GM18870 (cell line): Measurements from ENCODE around the gene ZNF567.

Source experiments
- ATAC-seq: cut with Tn5 transposase; IDR thresholded peaks from one replicate; pipeline ENCODE4 v1.9.1; 2021; ENCODE audit warnings: moderate library complexity; ENCODE audit not compliant: unreplicated experiment

The ZNF567 gene

GRCh38 chr19:36750066-36750691 lies 62.8 kb downstream of the ZNF567 start:
- no peak for ATAC-seq
